ENCODE data around the gene GJA4.

- TF ChIP-seq EZH2phosphoT487 (IDR thresholded peaks at IDR 0.05; ENCODE audit: borderline replicate concordance), result no peak
- TF ChIP-seq CTCF (IDR thresholded peaks at IDR 0.05 in 2 of 3, conservative IDR thresholded peaks at IDR 0.05 in 1 of 3; ENCODE audit: borderline replicate concordance in 1 of 3, insufficient read depth in 1 of 3, low read depth in 2 of 3, low read length in 2 of 3), result no peak
- TF ChIP-seq RAD21 (IDR thresholded peaks at IDR 0.05; ENCODE audit: low read depth), result no peak
- no peak for TF ChIP-seq POLR2A (IDR thresholded peaks at IDR 0.05; ENCODE audit: borderline replicate concordance, extremely low read depth, insufficient read depth, insufficient read length)
- no peak for TF ChIP-seq TCF7L2 (IDR thresholded peaks at IDR 0.05; ENCODE audit: borderline replicate concordance, extremely low read depth, insufficient read depth, insufficient read length)
- TF ChIP-seq POLR2AphosphoS5 (IDR thresholded peaks at IDR 0.05; ENCODE audit: low read depth, low read length), result no peak
- TF ChIP-seq EZH2 (IDR thresholded peaks at IDR 0.05), result no peak
- no peak for TF ChIP-seq ATF3 (IDR thresholded peaks at IDR 0.05)
- TF ChIP-seq SP1 (IDR thresholded peaks at IDR 0.05; ENCODE audit: low read depth), result no peak
- no peak for TF ChIP-seq SIN3A (IDR thresholded peaks at IDR 0.05; ENCODE audit: low read depth)
- no peak for TF ChIP-seq REST (IDR thresholded peaks at IDR 0.05; ENCODE audit: low read depth)
- TF ChIP-seq EGR1 (IDR thresholded peaks at IDR 0.05; ENCODE audit: low read depth), result no peak
Observed at GRCh38 chr1:34749992-34750391, 42.8 kb upstream of the GJA4 start.
